Mammary epithelial cell (primary cell): ENCODE results near the gene USP17L5.
"Not testable (repeated sequence)": the region's sequence is repeated elsewhere in the genome, so short reads cannot be mapped to it uniquely, and the experiment has no call there.

Experiments
- EZH2 ChIP-seq: IDR thresholded peaks from 2 replicates; pipeline ENCODE4 v1.6.1; 2012; ENCODE audit warnings: low read length, inconsistent platforms, borderline replicate concordance
- TF ChIP-seq, protein P1 (sequence below), 2 donors: IDR thresholded peaks in 1 of 2; conservative IDR thresholded peaks in 1 of 2; 2 replicates each; pipeline ENCODE4 v1.5.1; 2011 to 2012; ENCODE audit warnings: inconsistent platforms in 2 of 2, low read length in 2 of 2, mild to moderate bottlenecking in 2 of 2, control low read depth in 1 of 2, low read depth in 1 of 2; ENCODE audit not compliant: insufficient read depth in 1 of 2; ENCODE audit errors: extremely low read depth in 1 of 2

DNA sequence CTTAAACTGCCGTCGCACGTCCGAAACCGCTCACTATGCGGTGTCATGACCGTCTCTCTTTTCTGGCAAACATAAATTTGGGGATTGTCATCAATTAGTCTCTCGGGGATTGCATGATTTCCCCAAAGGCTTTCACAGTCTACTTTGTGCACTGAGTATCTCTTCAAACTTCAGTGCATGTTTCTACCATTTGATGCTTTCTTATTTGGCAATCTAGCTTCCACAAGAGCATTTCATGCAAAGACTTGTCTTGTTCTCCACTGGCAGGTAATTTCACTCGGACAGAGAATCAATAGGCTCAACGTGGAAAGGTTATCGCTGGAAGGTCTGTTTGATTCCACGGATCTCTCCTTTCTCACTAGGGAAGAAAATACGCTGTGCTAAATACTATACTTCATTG lies 15.0 kb upstream of the USP17L5 start:
- TF ChIP-seq, protein P1, sequence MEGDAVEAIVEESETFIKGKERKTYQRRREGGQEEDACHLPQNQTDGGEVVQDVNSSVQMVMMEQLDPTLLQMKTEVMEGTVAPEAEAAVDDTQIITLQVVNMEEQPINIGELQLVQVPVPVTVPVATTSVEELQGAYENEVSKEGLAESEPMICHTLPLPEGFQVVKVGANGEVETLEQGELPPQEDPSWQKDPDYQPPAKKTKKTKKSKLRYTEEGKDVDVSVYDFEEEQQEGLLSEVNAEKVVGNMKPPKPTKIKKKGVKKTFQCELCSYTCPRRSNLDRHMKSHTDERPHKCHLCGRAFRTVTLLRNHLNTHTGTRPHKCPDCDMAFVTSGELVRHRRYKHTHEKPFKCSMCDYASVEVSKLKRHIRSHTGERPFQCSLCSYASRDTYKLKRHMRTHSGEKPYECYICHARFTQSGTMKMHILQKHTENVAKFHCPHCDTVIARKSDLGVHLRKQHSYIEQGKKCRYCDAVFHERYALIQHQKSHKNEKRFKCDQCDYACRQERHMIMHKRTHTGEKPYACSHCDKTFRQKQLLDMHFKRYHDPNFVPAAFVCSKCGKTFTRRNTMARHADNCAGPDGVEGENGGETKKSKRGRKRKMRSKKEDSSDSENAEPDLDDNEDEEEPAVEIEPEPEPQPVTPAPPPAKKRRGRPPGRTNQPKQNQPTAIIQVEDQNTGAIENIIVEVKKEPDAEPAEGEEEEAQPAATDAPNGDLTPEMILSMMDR (conservative IDR thresholded peaks at IDR 0.05 in 1 of 2, IDR thresholded peaks at IDR 0.05 in 1 of 2; ENCODE audit: extremely low read depth in 1 of 2, insufficient read depth in 1 of 2, low read depth in 1 of 2, low read length in 2 of 2): not testable (repeated sequence)
- not testable (repeated sequence) for TF ChIP-seq EZH2
